Omental fat pad (tissue), 4 donors: ENCODE results near the gene JHY. TPM values are rescaled to one million over a fixed set of nuclear protein-coding genes. Genes with fewer than 3 reads are reported as not detected.

Experiments used
- ATAC-seq: fragments of 150-250 bp; one replicate; pipeline ENCODE4 v1.9.1; 2016; ENCODE audit warnings: mild to moderate bottlenecking, moderate library complexity; ENCODE audit not compliant: low FRiP score
- DNase-seq: peaks from one replicate; pipeline ENCODE4 v3.0.0-alpha.2; 2019; ENCODE audit warnings: low spot score
- total RNA-seq, 4 donors: library from RNA; depleted of rRNA; stranded (reverse); fragments of >200 nt; gene quantifications; one replicate each; pipeline ENCODE4 v1.1.0, GENCODE V29; 2016
- TF ChIP-seq, protein P1 (sequence below), 3 donors: fragments of 450-650 bp; IDR thresholded peaks; one replicate each; pipeline ENCODE4 v1.5.1; 2016 to 2017; ENCODE audit warnings: antibody characterized with exemption in 3 of 3, mild to moderate bottlenecking in 3 of 3, moderate library complexity in 2 of 3

JHY gene
- total RNA-seq, 4 donors from 2014 or later: 5.4 to 17.7 (median 7.6) TPM

DNA sequence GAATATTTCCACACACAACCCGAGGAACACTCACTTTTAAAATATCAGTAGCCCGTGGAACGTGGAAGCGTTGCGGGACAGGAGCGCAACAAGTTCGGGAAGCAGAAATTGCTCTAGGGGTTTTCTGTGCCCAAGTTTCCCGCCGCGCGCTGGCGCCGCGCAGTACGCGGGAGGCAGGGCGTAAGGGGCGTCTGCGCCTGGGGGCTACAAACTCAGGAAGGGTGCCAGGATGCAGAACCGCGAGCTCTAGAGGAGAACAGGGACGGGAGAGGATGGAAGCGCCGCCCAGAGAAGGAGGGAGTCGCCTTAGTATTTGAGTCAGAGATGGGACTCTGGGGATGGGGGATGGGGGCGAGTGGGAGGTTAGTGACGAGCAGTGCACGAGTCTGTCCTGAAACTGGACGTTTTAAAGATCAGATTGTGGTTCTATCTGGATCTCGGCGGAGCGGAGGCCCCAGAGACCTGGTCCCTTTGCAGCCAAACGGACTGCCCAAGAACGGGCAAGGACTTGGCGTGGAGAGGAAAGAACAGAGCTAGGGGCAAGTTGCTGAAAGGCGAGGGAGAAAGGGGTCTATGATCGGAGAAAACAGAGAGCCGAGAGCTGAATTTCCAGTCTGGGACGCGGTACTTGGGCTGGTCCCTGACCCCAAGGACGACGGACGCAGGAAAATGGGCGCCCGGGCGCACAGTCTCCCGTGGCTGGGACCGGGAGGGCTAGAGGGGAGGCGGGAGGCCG is 94.3 kb downstream of the JHY start:
- DNase-seq (no peak), ATAC-seq (no peak)
- TF ChIP-seq, protein P1, sequence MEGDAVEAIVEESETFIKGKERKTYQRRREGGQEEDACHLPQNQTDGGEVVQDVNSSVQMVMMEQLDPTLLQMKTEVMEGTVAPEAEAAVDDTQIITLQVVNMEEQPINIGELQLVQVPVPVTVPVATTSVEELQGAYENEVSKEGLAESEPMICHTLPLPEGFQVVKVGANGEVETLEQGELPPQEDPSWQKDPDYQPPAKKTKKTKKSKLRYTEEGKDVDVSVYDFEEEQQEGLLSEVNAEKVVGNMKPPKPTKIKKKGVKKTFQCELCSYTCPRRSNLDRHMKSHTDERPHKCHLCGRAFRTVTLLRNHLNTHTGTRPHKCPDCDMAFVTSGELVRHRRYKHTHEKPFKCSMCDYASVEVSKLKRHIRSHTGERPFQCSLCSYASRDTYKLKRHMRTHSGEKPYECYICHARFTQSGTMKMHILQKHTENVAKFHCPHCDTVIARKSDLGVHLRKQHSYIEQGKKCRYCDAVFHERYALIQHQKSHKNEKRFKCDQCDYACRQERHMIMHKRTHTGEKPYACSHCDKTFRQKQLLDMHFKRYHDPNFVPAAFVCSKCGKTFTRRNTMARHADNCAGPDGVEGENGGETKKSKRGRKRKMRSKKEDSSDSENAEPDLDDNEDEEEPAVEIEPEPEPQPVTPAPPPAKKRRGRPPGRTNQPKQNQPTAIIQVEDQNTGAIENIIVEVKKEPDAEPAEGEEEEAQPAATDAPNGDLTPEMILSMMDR (IDR thresholded peaks at IDR 0.05): no peak

DNA sequence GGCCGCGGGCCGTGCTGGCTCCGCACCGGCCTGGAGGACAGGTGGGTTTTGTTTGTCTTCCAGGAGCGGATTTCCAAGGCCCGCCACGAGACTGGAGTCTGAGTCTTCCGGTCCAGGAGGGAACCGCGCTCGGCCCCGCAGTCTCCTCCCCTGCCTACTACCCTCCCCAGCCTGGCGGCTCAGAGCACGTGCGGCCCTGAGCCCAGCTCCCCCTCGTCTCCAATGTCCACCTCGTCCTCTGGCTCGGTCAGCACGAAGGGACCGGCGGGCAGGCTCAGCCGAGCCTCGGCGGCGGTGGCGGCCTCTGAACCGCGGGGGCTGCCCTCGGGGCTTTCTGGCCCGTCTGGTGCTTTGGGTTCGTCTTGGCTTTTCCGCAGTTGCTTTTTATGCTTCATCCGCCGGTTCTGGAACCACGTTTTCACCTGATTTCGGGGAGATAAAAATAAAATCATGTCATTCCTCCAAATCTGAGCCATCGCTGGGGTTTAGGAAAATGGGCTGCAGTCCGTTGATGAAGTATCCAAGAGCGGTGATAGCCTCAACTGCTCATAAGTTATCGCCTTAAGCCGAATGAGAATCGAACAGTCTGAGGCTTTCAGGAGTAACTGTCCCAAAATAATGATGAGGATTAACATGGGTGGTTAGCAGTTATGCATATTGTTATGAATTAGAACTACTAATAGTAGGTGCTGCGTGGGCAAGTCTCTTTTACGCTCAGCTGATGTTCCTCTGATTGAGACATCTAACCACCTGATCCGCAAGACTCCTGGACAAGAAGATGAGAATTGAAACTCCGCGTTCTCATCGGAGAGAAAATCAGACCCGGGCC is 95.1 kb downstream of the JHY start:
- DNase-seq (no peak), ATAC-seq (no peak)
- TF ChIP-seq, protein P1 (IDR thresholded peaks at IDR 0.05): no peak

DNA sequence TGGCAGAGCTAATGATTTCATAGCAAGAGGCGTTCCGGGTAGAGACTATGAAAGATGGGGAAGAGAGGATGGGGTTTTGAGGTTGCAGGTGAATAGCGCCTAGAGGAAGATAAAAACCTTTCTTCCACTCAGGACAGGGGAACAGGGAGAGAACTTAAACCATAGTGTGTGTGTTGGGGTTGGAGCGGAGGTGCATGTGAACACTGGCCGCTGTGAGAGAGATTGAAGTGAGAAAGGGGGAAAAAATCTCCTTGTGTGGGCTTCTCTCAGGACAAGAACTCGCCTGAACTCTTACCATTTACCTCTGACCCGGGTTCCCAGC is 95.7 kb downstream of the JHY start:
- ATAC-seq (no peak), DNase-seq (no peak)
- TF ChIP-seq, protein P1 (IDR thresholded peaks at IDR 0.05): no peak

DNA sequence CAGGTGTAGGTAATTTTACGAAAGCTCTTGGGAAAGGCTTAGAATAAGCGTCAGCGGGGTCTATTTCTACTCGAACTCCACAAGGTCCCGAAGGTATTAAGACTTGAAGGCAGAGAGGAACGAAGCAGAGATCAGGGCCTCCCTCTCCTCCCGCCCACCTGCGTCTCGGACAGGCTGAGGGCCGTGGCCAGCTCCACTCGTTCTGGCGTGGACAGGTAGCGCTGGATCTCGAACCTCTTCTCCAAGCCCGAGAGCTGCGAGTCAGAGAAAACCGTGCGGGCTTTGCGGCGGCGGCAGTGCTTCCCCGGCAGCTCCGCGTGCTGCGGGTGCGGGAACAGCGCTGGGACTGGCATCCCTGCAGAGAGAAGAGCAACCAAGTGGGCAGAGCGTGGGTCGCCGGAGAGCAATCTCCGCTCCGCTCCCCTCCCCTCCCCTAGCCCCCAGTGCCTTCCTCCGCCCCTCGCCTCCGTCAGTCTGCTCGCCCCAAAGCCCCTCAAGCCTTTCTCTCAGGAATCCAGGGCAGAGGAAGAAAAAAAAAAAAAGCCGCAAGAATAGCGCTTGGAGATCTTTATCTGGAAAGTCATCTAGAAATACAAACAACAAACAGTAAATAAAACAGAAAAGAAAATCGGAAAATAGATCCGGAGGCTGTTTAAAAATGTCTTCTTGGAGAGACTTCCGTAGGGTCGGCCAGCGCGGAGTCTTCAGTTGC is 96.7 kb downstream of the JHY start:
- no peak for ATAC-seq
- TF ChIP-seq, protein P1 (IDR thresholded peaks at IDR 0.05): no peak
- no peak for DNase-seq

DNA sequence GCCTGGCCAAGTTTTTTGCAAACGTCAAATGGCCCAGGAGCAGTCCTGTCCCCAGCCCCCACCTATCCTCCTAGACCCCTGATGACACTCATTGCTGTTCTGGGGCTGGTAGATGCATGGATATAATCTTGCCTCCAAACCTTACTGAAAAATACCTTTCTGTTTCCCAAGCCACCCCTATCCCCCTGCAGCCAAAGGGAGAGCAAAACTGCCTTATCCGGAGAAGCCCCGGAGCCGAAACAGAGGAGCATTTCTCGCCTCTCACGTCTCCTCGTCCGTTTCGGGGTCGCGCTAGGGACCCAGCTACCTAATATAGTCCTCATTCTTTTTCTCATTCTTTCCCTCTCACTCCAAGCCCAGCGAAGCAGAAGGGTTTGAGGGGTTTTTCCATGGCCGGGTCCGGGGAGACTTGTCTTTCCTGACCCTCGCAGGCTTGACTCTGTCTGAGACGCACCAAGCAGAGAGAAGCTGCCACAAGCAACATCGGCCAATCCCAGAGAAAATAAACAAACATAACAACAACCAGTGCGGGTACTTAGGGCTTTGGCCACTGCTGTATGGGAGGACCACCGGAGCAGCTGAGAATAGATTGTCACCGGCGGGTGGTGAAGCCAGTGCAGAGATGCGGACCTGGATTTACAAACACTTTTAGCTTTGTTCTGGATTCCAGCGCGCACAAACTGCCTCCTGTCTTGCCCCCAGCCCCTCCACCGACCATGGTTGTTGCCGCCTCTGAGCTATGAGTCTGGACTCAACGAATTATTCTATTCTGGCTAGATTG is 97.4 kb downstream of the JHY start:
- ATAC-seq (no peak), DNase-seq (no peak)
- TF ChIP-seq, protein P1 (IDR thresholded peaks at IDR 0.05): no peak

DNA sequence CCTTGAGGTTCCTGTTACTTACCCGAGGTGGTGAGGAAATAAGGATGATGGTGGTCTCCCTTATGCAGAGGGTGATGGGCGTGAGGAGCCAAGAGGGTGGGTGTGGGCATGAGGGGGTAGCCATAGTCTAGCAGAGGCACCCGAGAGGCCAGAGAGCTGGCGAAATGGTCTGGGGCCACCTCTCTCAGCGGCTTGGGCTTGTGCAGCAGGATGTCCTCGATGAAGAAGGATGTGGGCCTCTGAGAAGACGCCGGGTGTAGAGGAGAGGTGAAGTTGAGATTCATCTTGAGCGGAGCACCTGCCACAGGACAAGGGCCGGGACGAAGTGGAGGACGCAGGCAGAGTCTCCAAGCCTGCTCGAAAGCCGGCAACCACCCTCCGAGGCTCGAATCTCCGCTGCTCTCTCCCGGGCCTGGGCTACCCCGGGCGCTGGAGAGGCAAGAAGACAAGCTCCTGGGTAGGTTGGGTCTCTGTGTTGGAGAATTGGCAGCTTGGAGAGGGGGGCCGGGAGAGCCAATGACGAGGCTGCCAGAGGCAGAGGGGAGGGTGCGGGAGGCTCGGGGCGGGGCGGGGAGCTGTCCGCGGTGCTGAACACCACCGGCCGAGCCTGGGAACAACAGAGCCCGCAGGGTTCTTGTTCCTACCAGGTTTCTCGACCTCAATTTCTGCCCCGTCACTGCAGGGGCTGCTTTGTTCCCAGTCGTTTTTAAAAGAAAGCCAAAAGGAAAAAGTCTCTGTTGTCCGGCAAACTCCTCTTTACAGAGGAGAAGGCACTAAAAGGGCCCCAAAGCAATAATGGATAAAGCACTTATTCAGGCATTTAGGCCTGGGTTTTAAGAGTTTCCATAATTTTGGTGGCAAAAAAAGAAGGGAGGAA is 99.1 kb downstream of the JHY start, which contains the start of gene BSX:
Gene BSX, minus strand, starts transcription at position 447 of the 877 bp plus-strand sequence. Its CDS starts 163 bp downstream, at position 284.
- DNase-seq (no peak), ATAC-seq (no peak)
- TF ChIP-seq, protein P1 (IDR thresholded peaks at IDR 0.05): no peak
